Suprapubic skin (tissue), 3 donors: ENCODE measurements around the gene PCYOX1L.

Source experiments
- CTCF ChIP-seq, 2 donors: fragments of 200-600 bp in 1 of 2; fragments of 450-650 bp in 1 of 2; sonication (generic) in 1 of 2; IDR thresholded peaks; one replicate each; pipeline ENCODE4 v1.5.1; 2016 to 2019; ENCODE audit warnings: antibody characterized with exemption in 2 of 2, mild to moderate bottlenecking in 1 of 2, moderate library complexity in 1 of 2
- POLR2A ChIP-seq, 2 donors: fragments of 450-650 bp; IDR thresholded peaks; one replicate each; pipeline ENCODE4 v1.6.1; 2017; ENCODE audit warnings: antibody characterized with exemption in 2 of 2, mild to moderate bottlenecking in 2 of 2, moderate library complexity in 2 of 2

DNA sequence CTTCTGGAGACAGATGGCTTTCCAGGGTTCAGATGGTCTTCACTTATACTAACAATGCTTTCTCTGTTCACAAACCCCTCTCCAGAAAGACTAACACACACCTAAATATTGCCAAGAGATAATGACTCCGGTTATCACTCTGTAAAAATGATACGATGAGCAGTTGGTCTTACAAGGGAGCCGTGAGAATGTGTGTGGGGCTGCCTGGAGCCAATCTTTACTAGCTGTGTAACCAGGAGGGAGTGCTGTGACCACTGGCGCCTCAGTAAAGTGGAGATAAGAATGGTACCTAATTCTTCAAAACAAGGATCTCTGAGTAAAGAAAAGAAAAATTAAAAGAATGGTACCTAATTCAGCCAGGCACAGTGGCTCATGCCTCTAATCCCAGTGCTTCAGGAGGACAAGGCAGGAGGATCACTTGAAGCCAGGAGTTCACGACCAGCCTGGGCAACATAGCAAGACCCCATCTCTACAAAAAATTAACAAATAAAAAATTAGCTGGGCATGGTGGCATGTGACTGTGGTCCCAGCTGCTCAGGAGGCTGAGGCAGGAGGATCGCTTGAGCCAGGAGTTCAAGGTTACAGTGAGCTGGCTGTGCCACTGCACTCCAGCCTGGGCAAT is 61.2 kb downstream of the PCYOX1L start:
- no peak for TF ChIP-seq CTCF (IDR thresholded peaks at IDR 0.05)
- TF ChIP-seq POLR2A (IDR thresholded peaks at IDR 0.05): no peak
